HepG2 (cell line): Measurements from ENCODE around the gene PPOX. TPM values are rescaled to one million over a fixed set of nuclear protein-coding genes. Genes with fewer than 3 reads are reported as not detected.

ENCODE experiments used
- ATF1 ChIP-seq: IDR thresholded peaks from 2 replicates; pipeline ENCODE4 v1.6.1; 2016; ENCODE audit warnings: mild to moderate bottlenecking, control low read depth
- HINFP ChIP-seq: sonication (generic); formaldehyde crosslinking; IDR thresholded peaks from 2 replicates; pipeline ENCODE4 v1.4.0; 2020; ENCODE audit warnings: low read depth, mild to moderate bottlenecking, missing genetic modification reagents
- NR0B2 ChIP-seq: sonication (generic); formaldehyde crosslinking; IDR thresholded peaks from 2 replicates; pipeline ENCODE4 v1.4.0; 2020; ENCODE audit warnings: mild to moderate bottlenecking, missing genetic modification reagents
- PATZ1 ChIP-seq: sonication (generic); formaldehyde crosslinking; IDR thresholded peaks from 2 replicates; pipeline ENCODE4 v1.4.0; 2020; ENCODE audit warnings: missing genetic modification reagents
- SMARCE1 ChIP-seq: fragments of 450-650 bp; IDR thresholded peaks from 2 replicates; pipeline ENCODE4 v1.6.1; 2017; ENCODE audit warnings: borderline replicate concordance
- SNRNP70 ChIP-seq: fragments of 200-400 bp; formaldehyde crosslinking; IDR thresholded peaks from 2 replicates; pipeline ENCODE4 v1.6.1; 2017; ENCODE audit warnings: mild to moderate bottlenecking, low read depth, low read length, moderate library complexity
- ZNF224 ChIP-seq: sonication (generic); formaldehyde crosslinking; IDR thresholded peaks from 2 replicates; pipeline ENCODE4 v1.5.0; 2020; ENCODE audit warnings: mild to moderate bottlenecking, missing genetic modification reagents
- ZNF431 ChIP-seq: sonication (generic); formaldehyde crosslinking; IDR thresholded peaks from 2 replicates; pipeline ENCODE4 v1.9.0; 2022; ENCODE audit warnings: missing genetic modification reagents, low read depth, mild to moderate bottlenecking, borderline replicate concordance
- ZNF484 ChIP-seq: sonication (generic); formaldehyde crosslinking; IDR thresholded peaks from 2 replicates; pipeline ENCODE4 v1.5.1; 2020; ENCODE audit warnings: mild to moderate bottlenecking, low read depth, missing genetic modification reagents, borderline replicate concordance
- ZNF629 ChIP-seq: sonication (generic); formaldehyde crosslinking; conservative IDR thresholded peaks from 2 replicates; pipeline ENCODE4 v1.5.0; 2020; ENCODE audit warnings: missing genetic modification reagents
- polyA plus RNA-seq, 8 experiments: library from polyadenylated mRNA; depleted of rRNA in 3 of 8; stranded (reverse) in 7 of 8; unstranded in 1 of 8; fragments of >200 nt; fragmentation: Illumina TruSeq in 4 of 8; extraction: Trizol in 4 of 8; gene quantifications; 2 replicates each; pipeline versions ENCODE4 v1.2.1 to v1.2.3, GENCODE V29; 2011 to 2016; ENCODE audit warnings: low read depth in 4 of 8, missing spikeins in 1 of 8, mixed read lengths in 1 of 8; ENCODE audit not compliant: insufficient read depth in 1 of 8
- total RNA-seq, 5 experiments: library from RNA; depleted of rRNA; stranded (reverse); fragments of >200 nt; fragmentation: Illumina TruSeq; extraction: Trizol; gene quantifications; 2 replicates each; pipeline ENCODE4 v1.2.3, GENCODE V29; 2016; ENCODE audit warnings: low read depth in 1 of 5

Gene PPOX
- total and polyA plus RNA-seq, 2 of the 13 experiments (the other 11 are each of a cell fraction or from before 2014, with no cell fraction given): 15.5 to 27.7 TPM

- TF ChIP-seq PATZ1 (CRISPR knock-in tag) (peak; percentile 48), ZNF484 (CRISPR knock-in tag) (no peak), ATF1 (no peak), SNRNP70 (no peak), SMARCE1 (no peak), HINFP (CRISPR knock-in tag) (0 out of 2 replicates have a peak, but pooled peaks have one; percentile 4), ZNF629 (CRISPR knock-in tag) (no peak), ZNF224 (CRISPR knock-in tag) (no peak), ZNF431 (no peak), NR0B2 (no peak)
- TF ChIP-seq, all 625 proteins: peak for 131
These were observed 6.9 kb upstream of the PPOX start, which contains the start of gene USP21 (continued) for GRCh38 chr1:161159087-161159912.
